DND-41 (cell line): ENCODE data around the gene ARHGAP26.

ENCODE experiments used
- CTCF ChIP-seq: IDR thresholded peaks from 2 replicates; pipeline ENCODE4 v1.5.1; 2012; ENCODE audit warnings: borderline replicate concordance, low read length, moderate library complexity, mild to moderate bottlenecking; ENCODE audit not compliant: poor library complexity, severe bottlenecking; ENCODE audit errors: extremely low read depth
- EZH2 ChIP-seq: IDR thresholded peaks from 3 replicates; pipeline ENCODE4 v1.6.1; 2012; ENCODE audit warnings: borderline replicate concordance, low read depth, mild to moderate bottlenecking, moderate library complexity, low read length, inconsistent platforms; ENCODE audit not compliant: severe bottlenecking

- TF ChIP-seq CTCF, result no peak
- TF ChIP-seq EZH2, result no peak
These were observed 103.7 kb downstream of the ARHGAP26 start for GRCh38 chr5:142873831-142874230.
